B cell (primary cell): ENCODE results near the gene MBTD1. TPM values are rescaled to one million over a fixed set of nuclear protein-coding genes. Genes with fewer than 3 reads are reported as not detected.

Source experiments
- ATAC-seq: fragments of 200-7000 bp; cut with Tn5 transposase; one replicate; pipeline ENCODE4 v1.10.0; 2021; ENCODE audit warnings: low read depth, mild to moderate bottlenecking, moderate number of reproducible peaks, moderate library complexity
- CTCF ChIA-PET: fragments of 350-600 bp; sonication (Branson Sonifier 250); formaldehyde crosslinking; loops from one replicate; lab custom pipeline; 2021; ENCODE audit warnings: antibody characterized with exemption, inconsistent platforms; lab: Charles Lee
- POLR2A ChIA-PET: fragments of 350-600 bp; sonication (Branson Sonifier 250); formaldehyde crosslinking; loops from one replicate; lab custom pipeline; 2021; ENCODE audit warnings: antibody characterized with exemption; lab: Charles Lee
- DNase-seq: peaks from one replicate; pipeline ENCODE4 v3.0.0; 2013
- H2AFZ ChIP-seq: 2 replicates; pipeline ENCODE4 v1.6.1; 2012; ENCODE audit warnings: mild to moderate bottlenecking, low read depth, low read length; ENCODE audit not compliant: insufficient read depth, poor library complexity, severe bottlenecking
- H3K27ac ChIP-seq, 2 donors: 1 replicate in 1 of 2; 2 replicates in 1 of 2; pipeline ENCODE4 v1.5.1; 2012 to 2013; ENCODE audit warnings: low read length in 2 of 2, mild to moderate bottlenecking in 2 of 2, moderate library complexity in 1 of 2
- H3K27me3 ChIP-seq, 4 experiments: fragments of 200-600 bp in 1 of 4; sonication (generic) in 1 of 4; replicated peaks in 1 of 4; 1 replicate in 2 of 4; 2 replicates in 2 of 4; pipeline versions ENCODE4 v1.6.1 to v1.7.0; 2013 to 2016; ENCODE audit warnings: low read length in 3 of 4, mild to moderate bottlenecking in 2 of 4, mixed read lengths in 1 of 4, moderate library complexity in 1 of 4; ENCODE audit not compliant: insufficient read depth in 4 of 4, control insufficient read depth in 3 of 4; ENCODE audit errors: control extremely low read depth in 1 of 4
- H3K36me3 ChIP-seq, 2 experiments: replicated peaks in 1 of 2; 1 replicate in 1 of 2; 2 replicates in 1 of 2; pipeline versions ENCODE4 v1.6.1 to v1.7.1; 2013; ENCODE audit warnings: low read length in 1 of 2; ENCODE audit not compliant: insufficient read depth in 2 of 2, control insufficient read depth in 1 of 2; ENCODE audit errors: control extremely low read depth in 1 of 2, extremely low read depth in 1 of 2
- H3K4me1 ChIP-seq, 2 donors: fragments of 200-600 bp in 1 of 2; sonication (generic) in 1 of 2; 1 replicate in 1 of 2; 2 replicates in 1 of 2; pipeline versions ENCODE4 v1.5.1 to v1.6.1; 2013 to 2017; ENCODE audit warnings: low read length in 2 of 2; ENCODE audit not compliant: control insufficient read depth in 2 of 2, insufficient read depth in 2 of 2
- H3K4me2 ChIP-seq: replicated peaks from 2 replicates; pipeline ENCODE3; 2012; ENCODE audit warnings: mild to moderate bottlenecking, low read depth, low read length; ENCODE audit not compliant: poor library complexity, severe bottlenecking
- H3K4me3 ChIP-seq, 5 experiments: fragments of 200-600 bp in 1 of 5; sonication (generic) in 1 of 5; 1 replicate in 3 of 5; 2 replicates in 2 of 5; pipeline versions ENCODE4 v1.5.1 to v1.7.0; 2011 to 2016; ENCODE audit warnings: low read length in 4 of 5, mild to moderate bottlenecking in 4 of 5, low read depth in 2 of 5, control low read depth in 1 of 5, moderate library complexity in 1 of 5; ENCODE audit not compliant: insufficient read depth in 1 of 5; ENCODE audit errors: control extremely low read depth in 1 of 5, extremely low read depth in 1 of 5
- H3K79me2 ChIP-seq: fragments of 200-600 bp; sonication (generic); one replicate; pipeline ENCODE4 v1.6.0; 2016; ENCODE audit warnings: low read length; ENCODE audit not compliant: control insufficient read depth, insufficient read depth
- H3K9ac ChIP-seq: fragments of 200-600 bp; sonication (generic); 2 replicates; pipeline ENCODE4 v1.6.1; 2017; ENCODE audit warnings: mild to moderate bottlenecking, low read length, moderate library complexity
- H3K9me3 ChIP-seq, 3 donors: one replicate each; pipeline versions ENCODE4 v1.6.1 to v1.7.1; 2013; ENCODE audit warnings: low read length in 2 of 3; ENCODE audit not compliant: control insufficient read depth in 2 of 3, insufficient read depth in 1 of 3; ENCODE audit errors: control extremely low read depth in 1 of 3
- H4K20me1 ChIP-seq: 2 replicates; pipeline ENCODE4 v1.6.0; 2012; ENCODE audit warnings: mild to moderate bottlenecking, low read length; ENCODE audit not compliant: insufficient read depth, control insufficient read depth, poor library complexity, severe bottlenecking
- H3K27ac Mint-ChIP-seq: one replicate; pipeline ENCODE4 v1.8.0; 2021; ENCODE audit warnings: mixed read lengths
- H3K27me3 Mint-ChIP-seq: one replicate; pipeline ENCODE4 v1.8.0; 2021; ENCODE audit warnings: mixed read lengths
- H3K4me1 Mint-ChIP-seq: one replicate; pipeline ENCODE4 v1.8.0; 2021; ENCODE audit warnings: mixed read lengths
- H3K4me3 Mint-ChIP-seq: one replicate; pipeline ENCODE4 v1.8.0; 2021; ENCODE audit warnings: mixed read lengths
- H3K9me3 Mint-ChIP-seq: one replicate; pipeline ENCODE4 v1.8.0; 2022; ENCODE audit warnings: mixed read lengths; ENCODE audit not compliant: insufficient read depth
- CTCF ChIP-seq: fragments of 200-600 bp; IDR thresholded peaks from one replicate; pipeline ENCODE4 v1.8.0; 2022; ENCODE audit warnings: antibody characterized with exemption, mild to moderate bottlenecking
- EZH2 ChIP-seq: IDR thresholded peaks from 2 replicates; pipeline ENCODE4 v1.6.1; 2012; ENCODE audit warnings: borderline replicate concordance, low read depth, mild to moderate bottlenecking, moderate library complexity, low read length; ENCODE audit not compliant: insufficient read depth, poor library complexity, severe bottlenecking
- WGBS: methylation state at CpG from one replicate; pipeline ENCODE4 v1.1.5; 2013; ENCODE audit warnings: missing lambda C conversion rate; ENCODE audit not compliant: insufficient coverage; 5-methylcytosine and 5-hydroxymethylcytosine counted together
- intact Hi-C: fragments of 100-400 bp; cut with micrococcal nuclease; formaldehyde crosslinking; loops from one replicate; pipeline ENCODE4 v1.10.0; 2022
- polyA plus RNA-seq: library from polyadenylated mRNA; depleted of rRNA; stranded (reverse); fragments of >200 nt; gene quantifications from 2 replicates; pipeline ENCODE4 v1.2.3, GENCODE V29; 2012
- total RNA-seq, 2 donors: library from RNA; stranded (reverse); fragments of 120-200 nt in 1 of 2; gene quantifications; 1 replicate in 1 of 2; 2 replicates in 1 of 2; pipeline versions ENCODE4 v1.2.3 to v1.2.4, GENCODE V29; 2013 to 2022

MBTD1 gene
- total and polyA plus RNA-seq, 2 donors (not counting 1 experiment from before 2014, with no cell fraction given): 9.6 to 39.7 TPM

GRCh38 chr17:51132964-51133319 lies 126.9 kb downstream of the MBTD1 start:
- CTCF ChIA-PET: no interaction called here
- ATAC-seq (no peak), DNase-seq (no peak)
- H3K4me3 Mint-ChIP-seq: no peak overlapping the region
- no peaks in the 10 kb centered on the region for H3K79me2 ChIP-seq
- H3K27me3 Mint-ChIP-seq: peaks cover 5% of the 10 kb centered on the region
- H3K9me3 ChIP-seq: no peaks in the 10 kb centered on the region
- no peak overlapping the region for H3K4me3 ChIP-seq
- H3K9ac ChIP-seq: no peak overlapping the region
- H3K36me3 ChIP-seq: no peaks in the 10 kb centered on the region
- TF ChIP-seq EZH2 (no peak), CTCF (no peak)
- H3K27me3 ChIP-seq: no peaks in the 10 kb centered on the region
- no peak overlapping the region for H3K4me2 ChIP-seq
- intact Hi-C loops: no loop called here
- no peak overlapping the region for H3K27ac ChIP-seq
- no peaks in the 10 kb centered on the region for H4K20me1 ChIP-seq
- H3K27ac Mint-ChIP-seq: no peak overlapping the region
- POLR2A ChIA-PET: no interaction called here
- H3K4me1 ChIP-seq: no peaks in the 10 kb centered on the region
- no peak overlapping the region for H2AFZ ChIP-seq
- H3K4me1 Mint-ChIP-seq: no peaks in the 10 kb centered on the region
- H3K9me3 Mint-ChIP-seq: peaks cover 4% of the 10 kb centered on the region

GRCh38 chr17:51128076-51128475 lies 131.8 kb downstream of the MBTD1 start:
- POLR2A ChIA-PET: no interaction called here
- WGBS: 67% methylated on average over 1 of the region's 3 CpGs

More at GRCh38 chr17:51128076-51128475, 131.8 kb downstream of the MBTD1 start:
- H3K79me2 ChIP-seq: no peaks in the 10 kb centered on the region
- Mint-ChIP-seq H3K27me3 (peaks cover 3% of the 10 kb centered on the region), H3K4me3 (no peak overlapping the region), H3K27ac (no peak overlapping the region), H3K4me1 (no peaks in the 10 kb centered on the region), H3K9me3 (no peaks in the 10 kb centered on the region)
- H3K9ac ChIP-seq: no peak overlapping the region
- H3K27me3 ChIP-seq: no peaks in the 10 kb centered on the region
- intact Hi-C loops: no loop called here
- no peaks in the 10 kb centered on the region for H3K36me3 ChIP-seq
- H3K4me1 ChIP-seq: no peaks in the 10 kb centered on the region
- no peaks in the 10 kb centered on the region for H4K20me1 ChIP-seq
- H3K9me3 ChIP-seq: no peaks in the 10 kb centered on the region
- no peak for ATAC-seq
- CTCF ChIA-PET: interaction anchor here (1.4 kb wide), 1 partner anchor 345 kb away, joined by 3 read pairs; no protein-coding TSS in a partner anchor
- no peak overlapping the region for H3K4me2 ChIP-seq
- H2AFZ ChIP-seq: no peak overlapping the region
- TF ChIP-seq EZH2 (no peak), CTCF (no peak)
- H3K27ac ChIP-seq: no peak overlapping the region
- H3K4me3 ChIP-seq: no peak overlapping the region
- peak; percentile 27 for DNase-seq

Other genes starting within 250 kb of the MBTD1 start
- 64.1 and 69.3 TPM in 2 replicates for gene SPAG9, start 139.2 kb downstream of the MBTD1 start, total RNA-seq
- gene SPAG9, start 139.2 kb downstream of the MBTD1 start, polyA plus RNA-seq: 8.6 and 19.6 TPM in 2 replicates
- 19.0 and 20.5 TPM in 2 replicates for gene NME1, start 106.5 kb downstream of the MBTD1 start, total RNA-seq
- gene NME1, start 106.5 kb downstream of the MBTD1 start, polyA plus RNA-seq: 19.1 and 27.5 TPM in 2 replicates
- 154 and 169 TPM in 2 replicates for gene NME2, start 93.6 kb downstream of the MBTD1 start, total RNA-seq
- 166 and 184 TPM in 2 replicates for gene NME2, start 93.6 kb downstream of the MBTD1 start, polyA plus RNA-seq
- 34.2 and 37.7 TPM in 2 replicates for gene UTP18, start 497 bp upstream of the MBTD1 start, total RNA-seq
- 13.2 and 26.7 TPM in 2 replicates for gene UTP18, start 497 bp upstream of the MBTD1 start, polyA plus RNA-seq